OCI-LY3 (cell line): Measurements from ENCODE around the gene HACD2.

Experiments
- H2AFZ ChIP-seq: fragments of 200-600, 300-600 bp; shearing (Covaris generic); 2 replicates; pipeline ENCODE4 v1.6.0; 2014; ENCODE audit warnings: antibody characterized with exemption, low read depth, low read length
- H3K27ac ChIP-seq: fragments of 200-600, 300-600 bp; sonication (generic); 2 replicates; pipeline ENCODE4 v1.5.1; 2014; ENCODE audit warnings: mild to moderate bottlenecking, low read length, moderate library complexity, mixed read lengths
- H3K27me3 ChIP-seq: fragments of 200-600, 300-600 bp; sonication (generic); 2 replicates; pipeline ENCODE4 v1.6.1; 2014; ENCODE audit warnings: low read depth, low read length, mixed read lengths
- H3K36me3 ChIP-seq: fragments of 200-600, 300-600 bp; sonication (generic); replicated peaks from 2 replicates; pipeline ENCODE3; 2014; ENCODE audit warnings: low read depth, low read length, mixed read lengths
- H3K4me1 ChIP-seq: fragments of 300-600, 200-600 bp; sonication (generic); 2 replicates; pipeline ENCODE4 v1.6.1; 2014; ENCODE audit warnings: low read length, mixed read lengths
- H3K4me2 ChIP-seq: fragments of 200-600, 300-600 bp; sonication (generic); 2 replicates; pipeline ENCODE4 v1.6.1; 2014; ENCODE audit warnings: low read length, mixed read lengths
- H3K4me3 ChIP-seq: fragments of 300-600, 200-600 bp; sonication (generic); 2 replicates; pipeline ENCODE4 v1.5.1; 2014; ENCODE audit warnings: antibody characterized with exemption, mild to moderate bottlenecking, low read length, moderate library complexity
- H3K79me2 ChIP-seq: fragments of 300-600, 200-600 bp; shearing (Covaris generic); 2 replicates; pipeline ENCODE4 v1.6.1; 2014; ENCODE audit warnings: mild to moderate bottlenecking, low read length, mixed read lengths
- H3K9ac ChIP-seq: fragments of 300-600, 200-600 bp; shearing (Covaris generic); 2 replicates; pipeline ENCODE4 v1.6.0; 2014; ENCODE audit warnings: mild to moderate bottlenecking, low read length, moderate library complexity
- H3K9me3 ChIP-seq: fragments of 200-600, 300-600 bp; shearing (Covaris generic); 2 replicates; pipeline ENCODE4 v1.6.1; 2014; ENCODE audit warnings: low read length, mixed read lengths; ENCODE audit not compliant: insufficient read depth
- H4K20me1 ChIP-seq: fragments of 200-600, 300-600 bp; sonication (generic); 2 replicates; pipeline ENCODE4 v1.6.1; 2016; ENCODE audit warnings: low read length, mixed read lengths; ENCODE audit not compliant: insufficient read depth
- EZH2phosphoT487 ChIP-seq: fragments of 200-600 bp; shearing (Covaris generic); IDR thresholded peaks from 2 replicates; pipeline ENCODE4 v1.6.1; 2018; ENCODE audit warnings: antibody characterized with exemption, mixed run types, low read depth
- TF ChIP-seq, protein P1 (sequence below): fragments of 200-600, 300-600 bp; sonication (generic); IDR thresholded peaks from 2 replicates; pipeline ENCODE4 v1.5.1; 2014; ENCODE audit warnings: antibody characterized with exemption, low read length, low read depth

The HACD2 gene

DNA sequence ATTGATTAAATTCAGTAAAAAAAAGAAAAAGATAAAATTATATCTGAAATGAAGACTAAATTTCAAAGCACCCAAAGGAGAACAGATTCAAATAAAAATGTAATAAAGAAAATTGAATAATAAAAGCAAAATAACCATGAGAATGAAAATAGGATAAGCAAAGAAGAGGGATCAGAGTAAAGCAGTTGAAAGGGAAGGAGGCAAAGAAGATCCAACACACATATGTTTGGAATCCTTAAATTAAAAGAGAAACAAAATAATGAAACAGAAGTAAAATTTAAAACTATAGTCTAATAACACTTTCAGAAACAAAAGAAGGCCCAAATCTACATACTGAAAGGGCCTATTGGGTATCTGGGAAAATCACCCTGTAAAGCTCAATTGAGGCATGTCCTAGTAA is 32.1 kb downstream of the HACD2 start:
- no peaks in the 10 kb centered on the region for H3K79me2 ChIP-seq
- H3K27ac ChIP-seq = no peak overlapping the region
- no peak overlapping the region for H3K4me3 ChIP-seq
- no peak overlapping the region for H3K4me2 ChIP-seq
- H3K27me3 ChIP-seq = no peaks in the 10 kb centered on the region
- H3K9ac ChIP-seq = no peak overlapping the region
- no peaks in the 10 kb centered on the region for H3K9me3 ChIP-seq
- H2AFZ ChIP-seq = no peak overlapping the region
- TF ChIP-seq EZH2phosphoT487 = no peak
- TF ChIP-seq, protein P1, sequence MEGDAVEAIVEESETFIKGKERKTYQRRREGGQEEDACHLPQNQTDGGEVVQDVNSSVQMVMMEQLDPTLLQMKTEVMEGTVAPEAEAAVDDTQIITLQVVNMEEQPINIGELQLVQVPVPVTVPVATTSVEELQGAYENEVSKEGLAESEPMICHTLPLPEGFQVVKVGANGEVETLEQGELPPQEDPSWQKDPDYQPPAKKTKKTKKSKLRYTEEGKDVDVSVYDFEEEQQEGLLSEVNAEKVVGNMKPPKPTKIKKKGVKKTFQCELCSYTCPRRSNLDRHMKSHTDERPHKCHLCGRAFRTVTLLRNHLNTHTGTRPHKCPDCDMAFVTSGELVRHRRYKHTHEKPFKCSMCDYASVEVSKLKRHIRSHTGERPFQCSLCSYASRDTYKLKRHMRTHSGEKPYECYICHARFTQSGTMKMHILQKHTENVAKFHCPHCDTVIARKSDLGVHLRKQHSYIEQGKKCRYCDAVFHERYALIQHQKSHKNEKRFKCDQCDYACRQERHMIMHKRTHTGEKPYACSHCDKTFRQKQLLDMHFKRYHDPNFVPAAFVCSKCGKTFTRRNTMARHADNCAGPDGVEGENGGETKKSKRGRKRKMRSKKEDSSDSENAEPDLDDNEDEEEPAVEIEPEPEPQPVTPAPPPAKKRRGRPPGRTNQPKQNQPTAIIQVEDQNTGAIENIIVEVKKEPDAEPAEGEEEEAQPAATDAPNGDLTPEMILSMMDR = no peak
- no peaks in the 10 kb centered on the region for H3K4me1 ChIP-seq
- no peaks in the 10 kb centered on the region for H4K20me1 ChIP-seq
- H3K36me3 ChIP-seq = peaks cover 19% of the 10 kb centered on the region

DNA sequence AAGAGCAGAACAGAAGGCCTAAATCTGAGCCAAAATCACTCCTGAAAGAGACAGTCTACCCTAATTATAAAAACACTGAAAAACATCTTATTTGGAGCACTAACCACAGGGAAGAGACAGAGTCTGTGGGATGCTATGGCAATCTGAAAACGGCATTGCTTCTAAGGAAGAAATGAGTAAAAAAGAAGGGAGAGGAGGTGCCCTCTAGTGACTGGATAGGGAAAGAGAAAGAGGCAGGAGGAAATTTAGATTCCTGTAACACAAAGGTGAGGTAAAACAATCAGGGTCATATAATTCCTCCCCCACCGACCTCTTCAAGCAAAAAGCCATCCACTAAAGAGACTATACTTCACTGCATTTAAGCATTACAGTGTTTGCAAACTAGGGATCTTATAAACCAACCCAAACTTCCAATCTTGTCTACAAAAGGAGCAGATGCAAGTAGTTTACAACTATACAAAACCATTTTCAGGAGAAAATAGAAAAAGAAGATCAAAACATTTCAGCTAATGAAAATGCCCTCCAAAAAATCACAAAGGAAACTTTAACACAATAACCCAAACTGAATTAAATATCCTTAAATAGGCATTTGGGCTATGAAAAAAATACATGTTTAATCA is 32.6 kb downstream of the HACD2 start:
- no peak overlapping the region for H3K9ac ChIP-seq
- no peak overlapping the region for H3K4me2 ChIP-seq

DNA sequence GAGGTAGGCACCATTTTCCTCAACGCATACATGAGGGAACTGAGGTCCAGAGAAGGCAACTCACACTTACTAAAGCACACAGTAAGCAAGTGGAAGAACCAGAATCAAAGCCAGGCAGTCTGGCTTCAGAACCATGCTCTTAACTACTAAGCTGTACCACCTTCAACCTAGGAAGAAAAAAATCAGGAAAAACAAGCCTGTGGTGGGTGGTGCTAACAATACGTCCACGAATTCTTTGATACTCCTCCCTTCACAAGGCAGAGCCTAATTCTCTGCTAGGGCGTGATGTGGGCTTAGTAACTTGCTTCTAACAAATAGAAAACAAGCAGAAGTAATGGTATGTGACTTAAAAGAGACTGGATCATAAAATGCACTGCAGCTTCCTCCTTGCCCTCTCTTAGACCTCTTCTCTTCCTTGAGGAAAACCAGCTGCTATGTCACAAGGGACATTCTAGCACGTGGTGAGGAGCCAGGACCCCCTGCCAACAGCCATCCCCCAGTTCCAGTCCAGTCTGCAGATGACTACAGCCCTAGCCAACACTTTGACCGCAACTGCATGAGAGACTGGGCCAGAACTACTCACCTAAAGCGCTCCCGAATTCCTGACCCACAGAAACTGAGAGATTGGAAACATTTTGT is 36.9 kb downstream of the HACD2 start:
- no peak overlapping the region for H3K4me3 ChIP-seq
- H3K4me1 ChIP-seq = no peaks in the 10 kb centered on the region
- H3K27me3 ChIP-seq = no peaks in the 10 kb centered on the region
- H3K9me3 ChIP-seq = no peaks in the 10 kb centered on the region
- H3K4me2 ChIP-seq = no peak overlapping the region
- H3K79me2 ChIP-seq = no peaks in the 10 kb centered on the region
- peaks cover 8% of the 10 kb centered on the region for H3K36me3 ChIP-seq
- no peaks in the 10 kb centered on the region for H4K20me1 ChIP-seq
- H3K27ac ChIP-seq = no peak overlapping the region
- TF ChIP-seq EZH2phosphoT487 = no peak
- TF ChIP-seq, protein P1 = no peak
- no peak overlapping the region for H2AFZ ChIP-seq
- H3K9ac ChIP-seq = no peak overlapping the region

More for the DNA sequence above, 32.6 kb downstream of the HACD2 start:
- Histone ChIP-seq H3K27ac (no peak overlapping the region), H2AFZ (no peak overlapping the region), H3K4me3 (no peak overlapping the region), H3K4me1 (no peaks in the 10 kb centered on the region), H3K27me3 (no peaks in the 10 kb centered on the region), H3K9me3 (no peaks in the 10 kb centered on the region), H3K79me2 (no peaks in the 10 kb centered on the region), H4K20me1 (no peaks in the 10 kb centered on the region), H3K36me3 (peaks cover 19% of the 10 kb centered on the region)
- TF ChIP-seq EZH2phosphoT487 = no peak
- TF ChIP-seq, protein P1 = peak; percentile 58

DNA sequence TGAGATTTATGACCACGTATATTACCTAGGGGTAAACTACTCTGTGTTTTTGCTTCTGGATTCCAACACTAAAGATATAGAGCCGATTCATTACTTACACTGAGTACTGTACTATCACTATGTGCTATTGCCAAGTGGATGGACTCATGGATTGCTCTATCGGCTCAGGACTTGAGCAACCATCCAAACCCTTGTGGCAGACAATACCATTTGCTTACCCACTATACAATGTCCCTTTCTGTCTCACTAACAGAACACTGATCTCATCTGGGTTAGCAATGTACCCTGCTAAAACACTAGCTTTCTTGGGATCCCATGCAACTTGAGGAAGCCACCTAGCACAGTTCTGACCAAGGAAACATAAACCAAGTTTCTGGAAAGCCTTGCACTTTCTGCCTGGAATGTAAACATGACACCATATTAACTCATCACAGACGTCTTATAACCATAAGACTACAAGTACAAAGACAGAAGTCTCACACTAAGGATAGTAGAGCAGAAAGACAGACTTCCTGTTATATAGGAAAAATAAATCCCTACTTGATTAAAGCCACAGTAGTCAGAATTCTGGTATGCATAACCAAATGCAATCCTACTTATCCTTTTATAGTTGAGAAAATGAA is 38.6 kb downstream of the HACD2 start:
- no peak overlapping the region for H2AFZ ChIP-seq
- no peaks in the 10 kb centered on the region for H4K20me1 ChIP-seq
- TF ChIP-seq, protein P1 = no peak
- no peak for TF ChIP-seq EZH2phosphoT487
- H3K4me2 ChIP-seq = no peak overlapping the region
- H3K79me2 ChIP-seq = no peaks in the 10 kb centered on the region
- no peaks in the 10 kb centered on the region for H3K4me1 ChIP-seq
- peaks cover 6% of the 10 kb centered on the region for H3K36me3 ChIP-seq
- H3K4me3 ChIP-seq = no peak overlapping the region
- no peak overlapping the region for H3K9ac ChIP-seq
- no peaks in the 10 kb centered on the region for H3K9me3 ChIP-seq
- no peaks in the 10 kb centered on the region for H3K27me3 ChIP-seq
- H3K27ac ChIP-seq = no peak overlapping the region
